Adipocyte (in vitro differentiated cells): ENCODE data around the gene FAM53B.

Source experiments
- DNase-seq: peaks from one replicate; pipeline ENCODE4 v3.0.0-alpha.2; 2015; ENCODE audit warnings: low read depth
- H3K27me3 ChIP-seq: replicated peaks from 2 replicates; pipeline ENCODE4 v1.7.0; 2013; ENCODE audit warnings: mild to moderate bottlenecking, low read length, moderate library complexity; ENCODE audit not compliant: control insufficient read depth, insufficient read depth
- H3K36me3 ChIP-seq: 2 replicates; pipeline ENCODE4 v1.7.0; 2013; ENCODE audit warnings: low read length, mild to moderate bottlenecking, moderate library complexity; ENCODE audit not compliant: control insufficient read depth, insufficient read depth, severe bottlenecking
- H3K4me1 ChIP-seq: 2 replicates; pipeline ENCODE4 v1.7.0; 2013; ENCODE audit warnings: mild to moderate bottlenecking, low read length, moderate library complexity; ENCODE audit not compliant: control insufficient read depth, insufficient read depth
- H3K4me3 ChIP-seq: 2 replicates; pipeline ENCODE4 v1.7.0; 2013; ENCODE audit warnings: mild to moderate bottlenecking, low read length, moderate library complexity
- H3K9ac ChIP-seq: 2 replicates; pipeline ENCODE4 v1.7.0; 2013; ENCODE audit warnings: mild to moderate bottlenecking, low read length, moderate library complexity
- H3K9me3 ChIP-seq: 2 replicates; pipeline ENCODE4 v1.7.0; 2013; ENCODE audit warnings: mild to moderate bottlenecking, low read length, moderate library complexity; ENCODE audit not compliant: control insufficient read depth

Gene FAM53B

DNA sequence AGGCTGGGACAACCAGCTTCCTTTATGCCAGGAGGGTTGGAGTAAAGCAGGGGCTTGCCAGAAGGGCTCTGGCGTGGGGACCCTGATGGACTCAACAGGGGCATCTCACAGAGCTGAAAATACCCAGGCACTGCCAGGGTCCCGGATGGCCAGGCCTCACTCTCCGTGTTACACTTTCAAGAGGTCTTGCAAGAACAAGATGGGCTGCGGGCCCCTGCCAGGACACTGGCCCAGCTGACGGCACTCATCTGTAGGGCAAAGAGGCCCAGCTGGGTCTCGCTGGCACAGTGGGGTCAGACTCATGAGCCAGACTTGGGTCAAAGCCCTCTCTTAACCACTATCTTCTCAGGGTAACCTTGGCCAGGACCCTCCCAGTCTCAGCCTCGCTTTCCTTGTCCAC is 90.9 kb downstream of the FAM53B start:
- Histone ChIP-seq H3K36me3 (no peaks in the 10 kb centered on the region), H3K4me3 (no peak overlapping the region), H3K9me3 (no peaks in the 10 kb centered on the region), H3K9ac (no peak overlapping the region), H3K4me1 (peaks cover 14% of the 10 kb centered on the region), H3K27me3 (no peaks in the 10 kb centered on the region)
- no peak for DNase-seq

GRCh38 chr10:124652701-124653100 is 91.5 kb downstream of the FAM53B start:
- DNase-seq: no peak
- Histone ChIP-seq H3K9me3 (no peaks in the 10 kb centered on the region), H3K4me1 (peaks cover 18% of the 10 kb centered on the region), H3K27me3 (no peaks in the 10 kb centered on the region), H3K36me3 (no peaks in the 10 kb centered on the region), H3K9ac (no peak overlapping the region), H3K4me3 (no peak overlapping the region)

- H3K4me3 ChIP-seq: no peak overlapping the region
- no peaks in the 10 kb centered on the region for H3K27me3 ChIP-seq
- H3K36me3 ChIP-seq: no peaks in the 10 kb centered on the region
- no peak for DNase-seq
- H3K9ac ChIP-seq: no peak overlapping the region
- peaks cover 22% of the 10 kb centered on the region for H3K4me1 ChIP-seq
- no peaks in the 10 kb centered on the region for H3K9me3 ChIP-seq
These were observed 92.0 kb downstream of the FAM53B start for GRCh38 chr10:124652200-124652599.

GRCh38 chr10:124651402-124651891 is 92.7 kb downstream of the FAM53B start:
- Histone ChIP-seq H3K27me3 (no peaks in the 10 kb centered on the region), H3K4me3 (no peak overlapping the region), H3K9ac (no peak overlapping the region), H3K4me1 (peaks cover 29% of the 10 kb centered on the region), H3K9me3 (no peaks in the 10 kb centered on the region), H3K36me3 (no peaks in the 10 kb centered on the region)
- no peak for DNase-seq

GRCh38 chr10:124650820-124651401 is 93.3 kb downstream of the FAM53B start:
- Histone ChIP-seq H3K9me3 (no peaks in the 10 kb centered on the region), H3K4me3 (no peak overlapping the region), H3K4me1 (peaks cover 34% of the 10 kb centered on the region), H3K9ac (no peak overlapping the region), H3K36me3 (no peaks in the 10 kb centered on the region), H3K27me3 (no peaks in the 10 kb centered on the region)
- no peak for DNase-seq

DNA sequence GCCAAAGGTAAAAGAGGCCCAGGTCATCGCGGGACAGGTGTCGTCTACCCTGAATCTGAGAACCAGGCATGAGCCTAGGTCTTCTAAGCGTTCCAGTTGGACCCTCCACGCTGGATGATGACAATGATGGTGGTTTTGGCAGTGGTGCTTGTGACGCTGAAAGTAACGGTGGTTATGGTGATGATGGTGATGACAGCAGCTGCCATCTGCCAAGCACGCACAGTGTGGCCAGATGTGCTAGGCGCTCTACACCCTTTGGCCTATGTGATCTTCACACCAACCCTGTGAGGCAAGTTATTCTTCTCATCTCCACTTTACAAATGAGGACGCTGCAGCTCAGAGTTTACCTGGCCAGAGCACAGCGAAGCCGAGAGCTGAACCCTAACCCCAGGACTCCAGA is 93.9 kb downstream of the FAM53B start:
- Histone ChIP-seq H3K4me3 (no peak overlapping the region), H3K27me3 (no peaks in the 10 kb centered on the region), H3K36me3 (no peaks in the 10 kb centered on the region), H3K9ac (no peak overlapping the region), H3K9me3 (no peaks in the 10 kb centered on the region), H3K4me1 (peaks cover 41% of the 10 kb centered on the region)
- DNase-seq: no peak

DNA sequence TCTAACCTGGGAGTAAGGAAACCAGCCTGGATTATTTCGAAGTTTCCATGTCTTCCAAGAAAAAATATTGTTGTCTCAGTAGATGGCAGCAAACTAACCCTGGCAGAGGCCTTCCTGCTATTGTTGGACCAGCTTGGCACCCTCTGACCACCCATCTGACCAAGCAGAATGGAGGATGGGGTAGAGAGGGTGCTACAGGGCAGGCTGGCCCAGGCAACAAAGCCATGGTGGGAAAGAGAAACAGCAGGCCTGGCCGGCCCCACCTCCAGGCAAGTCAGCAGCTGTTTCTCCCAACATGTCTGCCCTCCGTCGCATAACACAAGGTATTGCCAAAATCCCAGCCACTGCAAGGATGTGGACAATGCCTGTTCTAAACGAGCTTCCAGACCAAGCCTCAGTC is 95.0 kb downstream of the FAM53B start:
- H3K27me3 ChIP-seq: no peaks in the 10 kb centered on the region

GRCh38 chr10:124648738-124649137 is 95.4 kb downstream of the FAM53B start:
- peak; percentile 64 for DNase-seq
- Histone ChIP-seq H3K4me3 (no peak overlapping the region), H3K4me1 (peaks cover 41% of the 10 kb centered on the region)

More for the DNA sequence above, 95.0 kb downstream of the FAM53B start:
- H3K9ac ChIP-seq: peak overlapping the region; percentile 2
- H3K9me3 ChIP-seq: no peaks in the 10 kb centered on the region
- DNase-seq: no peak
- peaks cover 41% of the 10 kb centered on the region for H3K4me1 ChIP-seq
- no peak overlapping the region for H3K4me3 ChIP-seq
- H3K36me3 ChIP-seq: no peaks in the 10 kb centered on the region

DNA sequence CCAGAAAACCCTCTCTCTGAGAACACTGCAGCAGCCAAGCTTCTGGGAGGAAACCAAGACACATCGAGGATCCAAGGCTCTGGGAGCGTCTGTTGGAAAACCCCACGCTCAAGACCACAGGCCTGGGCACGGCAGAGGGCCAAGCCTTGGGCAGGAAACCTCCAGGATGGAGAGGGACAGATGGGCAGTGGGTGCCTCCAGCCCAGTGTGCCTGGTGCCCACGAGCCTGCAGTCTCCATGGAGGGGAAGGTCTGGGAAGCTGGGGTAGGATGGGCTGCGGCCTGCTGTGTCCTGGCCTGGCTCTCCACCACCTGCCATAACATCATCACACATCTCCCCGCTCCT is 96.1 kb downstream of the FAM53B start:
- Histone ChIP-seq H3K4me3 (no peak overlapping the region), H3K4me1 (peaks cover 41% of the 10 kb centered on the region), H3K9ac (no peak overlapping the region), H3K9me3 (no peaks in the 10 kb centered on the region), H3K27me3 (no peaks in the 10 kb centered on the region), H3K36me3 (no peaks in the 10 kb centered on the region)
- no peak for DNase-seq

More at GRCh38 chr10:124648738-124649137, 95.4 kb downstream of the FAM53B start:
- H3K36me3 ChIP-seq: no peaks in the 10 kb centered on the region
- H3K9ac ChIP-seq: no peak overlapping the region
- no peaks in the 10 kb centered on the region for H3K9me3 ChIP-seq
- no peaks in the 10 kb centered on the region for H3K27me3 ChIP-seq

DNA sequence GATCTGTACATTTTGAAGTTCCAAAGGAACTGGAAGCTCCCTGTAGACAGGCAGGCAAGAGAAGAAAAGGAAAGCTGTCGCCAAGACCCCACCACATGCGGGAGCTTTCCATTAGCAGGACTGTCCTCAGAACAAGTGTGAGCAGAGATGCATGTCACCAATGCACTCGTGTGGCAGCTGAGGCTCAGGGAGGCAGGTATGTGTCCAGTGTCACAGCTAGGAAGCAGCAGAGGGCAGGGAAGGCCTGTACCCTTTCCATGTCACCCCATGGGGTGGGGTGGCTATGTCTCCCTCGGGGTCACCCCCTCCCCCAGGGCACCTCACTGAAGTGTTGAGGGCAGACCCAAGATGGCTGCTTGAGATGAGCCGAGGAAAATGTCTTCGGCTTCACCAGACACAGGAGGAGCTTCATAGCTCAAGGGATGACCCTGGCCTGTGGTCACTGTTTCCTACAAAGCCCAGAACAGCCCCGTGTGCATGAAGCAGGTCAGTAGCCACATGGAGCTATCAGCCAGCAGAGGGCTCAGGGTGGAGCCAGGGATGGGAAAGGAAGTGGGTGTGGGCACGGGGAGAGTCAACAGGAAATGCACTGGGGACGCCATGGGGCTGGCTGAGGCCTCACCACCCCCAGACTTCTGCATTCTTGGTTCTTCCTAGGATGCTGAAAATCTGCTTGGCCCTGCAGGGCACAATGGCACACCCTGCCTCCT is 96.6 kb downstream of the FAM53B start:
- Histone ChIP-seq H3K9ac (no peak overlapping the region), H3K27me3 (no peaks in the 10 kb centered on the region), H3K9me3 (no peaks in the 10 kb centered on the region), H3K4me3 (no peak overlapping the region), H3K4me1 (peaks cover 41% of the 10 kb centered on the region), H3K36me3 (peaks cover 1% of the 10 kb centered on the region)
- DNase-seq: peak; percentile 34

DNA sequence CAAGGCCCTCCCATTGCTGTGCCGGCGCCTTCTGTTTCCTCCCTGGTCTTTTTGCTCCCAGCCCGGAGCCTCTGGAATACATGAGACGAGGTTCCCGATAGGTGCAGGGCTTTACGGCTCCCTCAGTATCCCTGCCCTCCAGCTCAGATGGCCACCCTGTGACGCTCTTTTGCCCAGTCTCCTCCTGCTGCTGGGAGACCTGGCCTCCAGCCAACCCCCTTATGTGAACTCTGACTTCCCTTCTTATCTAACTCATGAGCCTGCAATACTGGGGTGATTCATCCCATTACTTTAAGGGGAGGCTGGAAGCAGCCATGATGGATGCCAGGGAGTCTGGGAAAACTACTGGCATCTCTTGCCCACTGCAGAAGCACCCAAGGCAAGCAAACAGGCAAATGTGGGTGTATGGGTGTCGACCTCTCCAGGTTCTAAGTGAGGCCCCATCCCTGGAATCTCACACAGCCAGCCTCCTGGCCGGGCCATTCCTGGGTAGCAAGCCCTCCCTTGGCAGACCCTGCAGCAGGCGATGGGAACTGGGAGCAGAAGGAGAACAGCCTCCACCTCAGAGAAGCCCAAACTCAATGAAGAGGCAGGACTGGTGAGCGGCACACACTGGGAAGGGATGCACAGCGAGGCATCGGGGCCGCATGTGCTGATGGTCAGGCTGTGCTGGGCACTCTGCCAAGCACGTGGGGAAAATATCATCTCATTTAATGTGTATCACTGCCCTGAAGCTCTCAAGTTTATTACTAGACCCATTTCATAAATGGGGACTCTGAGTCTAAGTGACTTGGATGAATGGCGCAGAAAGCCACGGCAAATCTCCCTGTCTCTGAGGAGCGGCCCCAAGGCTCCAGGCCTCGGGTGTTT is 97.5 kb downstream of the FAM53B start:
- DNase-seq: no peak

More for the DNA sequence above, 97.5 kb downstream of the FAM53B start:
- peaks cover 8% of the 10 kb centered on the region for H3K36me3 ChIP-seq
- H3K9me3 ChIP-seq: no peaks in the 10 kb centered on the region
- peaks cover 44% of the 10 kb centered on the region for H3K4me1 ChIP-seq
- H3K4me3 ChIP-seq: peak overlapping the region; percentile 4
- H3K9ac ChIP-seq: peak overlapping the region; percentile 57
- no peaks in the 10 kb centered on the region for H3K27me3 ChIP-seq
